SU-DHL-6 (cell line): ENCODE results near the gene L3MBTL4.

ENCODE experiments used
- H2AFZ ChIP-seq: fragments of 200-600 bp; sonication (generic); 2 replicates; pipeline ENCODE4 v1.6.1; 2014; ENCODE audit warnings: low read depth, mild to moderate bottlenecking, moderate library complexity, mixed read lengths, antibody characterized with exemption, low read length; ENCODE audit not compliant: severe bottlenecking
- H3F3A ChIP-seq: fragments of 200-600 bp; shearing (Covaris generic); 2 replicates; pipeline ENCODE4 v1.6.0; 2016; ENCODE audit warnings: antibody characterized with exemption, mild to moderate bottlenecking; ENCODE audit not compliant: insufficient read depth
- H3K27ac ChIP-seq: fragments of 200-600 bp; sonication (generic); 2 replicates; pipeline ENCODE4 v1.5.1; 2016; ENCODE audit warnings: low read depth, mild to moderate bottlenecking, low read length, moderate library complexity, mixed read lengths
- H3K27me3 ChIP-seq: fragments of 200-600 bp; sonication (generic), shearing (Covaris generic); 2 replicates; pipeline ENCODE4 v1.6.0; 2014; ENCODE audit warnings: mild to moderate bottlenecking, low read length
- H3K36me3 ChIP-seq: fragments of 200-600 bp; sonication (generic); 2 replicates; pipeline ENCODE4 v1.6.1; 2014; ENCODE audit warnings: mild to moderate bottlenecking, low read length, mixed read lengths
- H3K4me2 ChIP-seq: fragments of 300-600, 200-600 bp; shearing (Covaris generic), sonication (generic); 2 replicates; pipeline ENCODE4 v1.6.0; 2014; ENCODE audit warnings: low read length, low read depth, mild to moderate bottlenecking; ENCODE audit not compliant: poor library complexity, severe bottlenecking
- H3K4me3 ChIP-seq: fragments of 200-600 bp; sonication (generic); 2 replicates; pipeline ENCODE4 v1.5.1; 2014; ENCODE audit warnings: antibody characterized with exemption, low read length, mild to moderate bottlenecking, mixed read lengths; ENCODE audit not compliant: insufficient read depth, poor library complexity, severe bottlenecking
- H3K79me2 ChIP-seq: fragments of 200-600 bp; sonication (generic); 2 replicates; pipeline ENCODE4 v1.6.1; 2014; ENCODE audit warnings: mild to moderate bottlenecking, low read length, moderate library complexity; ENCODE audit not compliant: insufficient read depth
- H3K9ac ChIP-seq: fragments of 200-600 bp; sonication (generic); 2 replicates; pipeline ENCODE4 v1.7.0; 2014; ENCODE audit warnings: mild to moderate bottlenecking, low read length
- H3K9me2 ChIP-seq: fragments of 200-600 bp; sonication (generic); replicated peaks from 2 replicates; pipeline ENCODE4 v1.6.1; 2014; ENCODE audit warnings: low read length; ENCODE audit not compliant: insufficient read depth
- H3K9me3 ChIP-seq: fragments of 200-600 bp; sonication (generic); 2 replicates; pipeline ENCODE4 v1.6.1; 2014; ENCODE audit warnings: low read length, mixed read lengths; ENCODE audit not compliant: insufficient read depth
- H4K20me1 ChIP-seq: fragments of 200-600 bp; sonication (generic); 2 replicates; pipeline ENCODE4 v1.6.1; 2014; ENCODE audit warnings: low read depth, mild to moderate bottlenecking, antibody characterized with exemption, low read length, moderate library complexity, mixed read lengths
- EZH2phosphoT487 ChIP-seq: fragments of 200-600 bp; sonication (generic), shearing (Covaris generic); conservative IDR thresholded peaks from 2 replicates; pipeline ENCODE4 v1.6.1; 2018; ENCODE audit warnings: mild to moderate bottlenecking, antibody characterized with exemption, low read length, moderate library complexity, mixed read lengths
- TF ChIP-seq, protein P1 (sequence below): fragments of 200-600 bp; sonication (generic); IDR thresholded peaks from one replicate; pipeline ENCODE4 v1.5.1; 2017; ENCODE audit warnings: antibody characterized with exemption, mild to moderate bottlenecking, low read length, moderate library complexity; ENCODE audit not compliant: insufficient read depth, poor library complexity, severe bottlenecking

L3MBTL4 gene

DNA sequence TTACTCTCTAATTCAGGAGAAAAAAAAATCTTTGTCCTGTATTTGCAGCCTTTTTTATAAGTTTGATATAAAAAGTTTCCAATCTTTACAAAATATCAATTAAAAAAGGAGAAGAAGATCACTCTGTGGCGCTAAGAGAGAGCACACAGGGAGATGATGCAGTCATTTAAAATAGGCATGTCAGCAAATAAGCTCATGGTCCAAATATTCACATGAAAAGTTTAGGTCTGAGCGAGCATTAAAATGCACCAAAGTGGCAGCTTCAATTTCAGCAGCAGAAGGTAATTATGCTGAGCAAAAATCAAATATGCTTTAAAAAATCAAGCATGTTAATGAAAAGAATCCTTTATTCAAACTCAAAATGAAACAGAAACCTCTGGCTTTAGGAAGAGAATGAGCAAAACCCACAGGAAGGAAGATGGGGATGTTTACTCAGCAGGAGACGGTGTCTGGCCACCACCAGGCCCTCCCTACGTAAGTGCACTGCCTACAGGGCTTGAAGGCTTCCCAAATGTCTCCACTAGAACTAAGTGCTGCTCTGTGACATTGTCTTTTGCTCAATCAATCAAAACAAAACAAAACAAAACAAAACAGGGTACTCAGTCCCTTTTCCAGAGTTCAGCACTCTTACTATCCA, 120.4 kb downstream of the L3MBTL4 start:
- no peak overlapping the region for H3K4me2 ChIP-seq
- H3K27me3 ChIP-seq, result no peaks in the 10 kb centered on the region
- H3K27ac ChIP-seq, result no peak overlapping the region
- H3K9ac ChIP-seq, result no peak overlapping the region
- H3K36me3 ChIP-seq, result no peaks in the 10 kb centered on the region
- H3K79me2 ChIP-seq, result no peaks in the 10 kb centered on the region
- H2AFZ ChIP-seq, result no peak overlapping the region
- TF ChIP-seq EZH2phosphoT487, result no peak
- TF ChIP-seq, protein P1, sequence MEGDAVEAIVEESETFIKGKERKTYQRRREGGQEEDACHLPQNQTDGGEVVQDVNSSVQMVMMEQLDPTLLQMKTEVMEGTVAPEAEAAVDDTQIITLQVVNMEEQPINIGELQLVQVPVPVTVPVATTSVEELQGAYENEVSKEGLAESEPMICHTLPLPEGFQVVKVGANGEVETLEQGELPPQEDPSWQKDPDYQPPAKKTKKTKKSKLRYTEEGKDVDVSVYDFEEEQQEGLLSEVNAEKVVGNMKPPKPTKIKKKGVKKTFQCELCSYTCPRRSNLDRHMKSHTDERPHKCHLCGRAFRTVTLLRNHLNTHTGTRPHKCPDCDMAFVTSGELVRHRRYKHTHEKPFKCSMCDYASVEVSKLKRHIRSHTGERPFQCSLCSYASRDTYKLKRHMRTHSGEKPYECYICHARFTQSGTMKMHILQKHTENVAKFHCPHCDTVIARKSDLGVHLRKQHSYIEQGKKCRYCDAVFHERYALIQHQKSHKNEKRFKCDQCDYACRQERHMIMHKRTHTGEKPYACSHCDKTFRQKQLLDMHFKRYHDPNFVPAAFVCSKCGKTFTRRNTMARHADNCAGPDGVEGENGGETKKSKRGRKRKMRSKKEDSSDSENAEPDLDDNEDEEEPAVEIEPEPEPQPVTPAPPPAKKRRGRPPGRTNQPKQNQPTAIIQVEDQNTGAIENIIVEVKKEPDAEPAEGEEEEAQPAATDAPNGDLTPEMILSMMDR, result no peak
- H3K9me3 ChIP-seq, result no peaks in the 10 kb centered on the region
- H3K4me3 ChIP-seq, result no peak overlapping the region
- H3K9me2 ChIP-seq, result no peaks in the 10 kb centered on the region
- H4K20me1 ChIP-seq, result no peaks in the 10 kb centered on the region
- H3F3A ChIP-seq, result no peaks in the 10 kb centered on the region

DNA sequence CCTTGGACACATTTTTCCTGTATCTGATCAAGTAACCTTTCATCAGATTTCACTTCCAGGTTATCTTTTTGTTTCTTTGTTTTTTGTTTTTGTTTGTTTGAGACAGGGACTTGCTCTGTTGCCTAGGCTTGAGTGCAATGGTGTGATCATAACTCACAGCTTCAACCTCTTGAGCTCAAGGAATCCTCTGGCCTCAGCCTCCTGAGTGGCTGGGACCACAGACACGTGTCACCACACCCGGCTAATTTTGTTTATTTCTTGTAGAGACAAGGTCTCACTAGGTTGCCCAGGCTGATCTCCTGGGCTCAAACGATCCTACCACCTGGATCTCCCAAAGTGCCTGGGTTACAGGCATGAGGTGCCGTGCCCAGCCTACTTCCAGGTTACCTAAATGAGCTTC, 124.9 kb downstream of the L3MBTL4 start:
- Histone ChIP-seq H3K27me3 (no peaks in the 10 kb centered on the region), H3K9ac (no peak overlapping the region), H3K9me2 (no peaks in the 10 kb centered on the region), H3K79me2 (no peaks in the 10 kb centered on the region), H3K4me3 (no peak overlapping the region), H3K36me3 (no peaks in the 10 kb centered on the region), H2AFZ (no peak overlapping the region), H4K20me1 (no peaks in the 10 kb centered on the region), H3K4me2 (no peak overlapping the region), H3K27ac (no peak overlapping the region), H3K9me3 (no peaks in the 10 kb centered on the region), H3F3A (no peaks in the 10 kb centered on the region)
- no peak for TF ChIP-seq EZH2phosphoT487
- TF ChIP-seq, protein P1, result no peak

DNA sequence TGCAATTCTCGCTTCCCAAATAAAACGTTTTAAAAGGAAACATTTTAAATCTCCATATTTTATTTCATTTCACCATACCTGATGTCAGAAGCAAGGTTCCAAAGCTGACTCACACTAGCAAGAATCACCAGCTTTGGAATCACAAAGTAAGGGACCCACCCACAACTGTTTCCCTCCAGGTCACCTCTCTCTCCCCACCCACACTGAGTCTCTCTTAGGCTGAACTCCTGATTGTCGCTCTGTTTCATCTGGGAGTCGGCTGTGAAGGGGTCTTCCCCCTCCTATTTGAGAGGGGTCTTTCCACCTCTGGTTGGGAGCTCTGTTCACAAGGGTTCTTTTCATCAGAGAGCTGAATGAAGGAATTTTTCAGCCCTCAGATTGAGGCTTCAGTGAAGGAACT, 128.1 kb downstream of the L3MBTL4 start:
- Histone ChIP-seq H3K4me3 (no peak overlapping the region), H3K27ac (no peak overlapping the region), H3K9ac (no peak overlapping the region), H3K9me2 (no peaks in the 10 kb centered on the region), H2AFZ (no peak overlapping the region), H3K27me3 (no peaks in the 10 kb centered on the region), H3K4me2 (no peak overlapping the region), H4K20me1 (no peaks in the 10 kb centered on the region), H3F3A (no peaks in the 10 kb centered on the region), H3K79me2 (no peaks in the 10 kb centered on the region), H3K36me3 (no peaks in the 10 kb centered on the region), H3K9me3 (no peaks in the 10 kb centered on the region)
- no peak for TF ChIP-seq EZH2phosphoT487
- TF ChIP-seq, protein P1, result no peak
